HG02938 (cell line): ENCODE measurements around the gene HYAL4.
A peak's percentile ranks its signal among the peaks of the same experiment; 100 is the strongest.
"Not testable (repeated sequence)": the region's sequence is repeated elsewhere in the genome, so short reads cannot be mapped to it uniquely, and the experiment has no call there.

Experiments
- ATAC-seq: cut with Tn5 transposase; IDR thresholded peaks from one replicate; pipeline ENCODE4 v1.9.1; 2021; ENCODE audit warnings: mild to moderate bottlenecking, moderate library complexity; ENCODE audit not compliant: unreplicated experiment

The HYAL4 gene

GRCh38 chr7:123846217-123846891, 1.4 kb downstream of the HYAL4 start:
- no peak for ATAC-seq

DNA sequence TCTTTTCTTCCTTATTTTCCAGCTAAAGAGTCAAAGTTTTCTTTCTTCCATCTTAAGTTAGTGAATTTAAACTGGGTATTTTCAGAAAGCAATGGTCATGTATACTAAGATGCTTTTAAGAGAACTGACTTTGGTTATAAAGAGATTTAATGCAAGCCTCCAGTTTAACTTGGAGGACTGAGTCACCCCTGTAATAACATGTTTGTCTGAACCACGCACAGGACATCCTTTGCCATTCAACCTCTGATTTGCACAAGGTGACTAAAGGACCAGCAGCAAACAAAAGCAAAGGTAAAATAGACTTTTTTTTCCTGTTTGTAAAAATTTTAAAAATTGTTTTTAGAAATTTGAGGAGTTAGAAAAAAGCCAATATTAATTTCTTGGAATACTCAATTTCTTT, 2.9 kb downstream of the HYAL4 start:
- ATAC-seq, result no peak

DNA sequence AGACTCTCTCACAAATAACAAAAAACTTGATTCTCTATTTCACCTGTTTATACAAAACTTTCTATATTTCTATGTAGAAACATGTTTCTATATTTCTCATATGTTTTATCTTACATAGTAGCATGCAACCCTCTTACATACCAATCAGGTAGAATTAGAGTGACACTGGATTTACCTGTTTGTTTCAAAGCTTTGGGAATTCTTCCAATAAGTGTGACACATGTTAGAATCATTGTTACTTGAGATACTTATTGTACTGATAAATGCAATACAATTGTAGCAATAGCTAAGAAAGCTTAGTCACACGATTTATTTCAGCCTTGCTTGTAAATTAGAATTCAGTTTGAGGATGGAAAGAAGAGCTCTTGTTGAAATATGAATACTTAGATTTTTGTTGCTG, 4.9 kb downstream of the HYAL4 start:
- ATAC-seq, result no peak

DNA sequence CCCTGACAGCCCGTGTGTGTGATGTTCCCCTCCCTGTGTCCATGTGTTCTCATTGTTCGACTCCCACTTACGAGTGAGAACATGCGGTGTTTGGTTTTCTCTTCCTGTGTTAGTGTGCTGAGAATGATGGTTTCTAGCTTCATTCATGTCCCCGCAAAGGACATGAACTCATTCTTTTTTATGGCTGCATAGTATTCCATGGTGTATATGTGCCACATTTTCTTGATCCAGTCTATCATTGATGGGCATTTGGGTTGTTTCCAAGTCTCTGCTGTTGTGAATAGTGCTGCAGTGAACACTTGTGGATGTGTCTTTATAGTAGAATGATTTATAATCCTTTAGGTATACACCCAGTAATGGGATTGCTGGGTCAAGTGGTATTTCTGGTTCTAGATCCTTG, 6.4 kb downstream of the HYAL4 start:
- not testable (repeated sequence) for ATAC-seq

- ATAC-seq, result not testable (repeated sequence)
Observed at GRCh38 chr7:123854291-123854690, 9.3 kb downstream of the HYAL4 start.

- ATAC-seq, result not testable (repeated sequence)
Observed at GRCh38 chr7:123856428-123856827, 11.5 kb downstream of the HYAL4 start.

- no peak for ATAC-seq
Observed at GRCh38 chr7:123860848-123861247, 15.9 kb downstream of the HYAL4 start.

- ATAC-seq, result no peak
Observed at GRCh38 chr7:123862775-123863174, 17.8 kb downstream of the HYAL4 start.

GRCh38 chr7:123863461-123863860, 18.5 kb downstream of the HYAL4 start:
- ATAC-seq, result no peak

- no peak for ATAC-seq
Observed at GRCh38 chr7:123864012-123864411, 19.0 kb downstream of the HYAL4 start.

DNA sequence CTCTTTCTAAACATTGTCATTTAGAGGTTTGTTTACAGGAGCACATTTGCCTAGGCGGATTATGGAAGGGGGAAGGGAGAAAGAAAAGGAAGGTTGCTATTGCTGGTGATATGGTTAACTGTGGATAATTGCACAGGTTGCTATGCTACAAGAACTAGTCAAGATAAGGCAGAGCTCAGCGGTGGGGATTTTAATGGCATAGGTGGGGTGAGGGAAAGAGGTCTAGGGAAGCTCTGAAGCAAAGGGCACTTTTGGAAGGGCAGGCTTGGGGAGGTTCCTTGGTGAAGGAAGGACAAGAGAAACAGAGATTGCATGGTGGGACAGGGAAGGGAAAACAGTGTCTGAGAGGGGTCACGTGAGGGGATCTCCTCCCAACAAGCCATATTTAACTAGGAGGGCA, 19.5 kb downstream of the HYAL4 start:
- no peak for ATAC-seq

- ATAC-seq, result no peak
Observed at GRCh38 chr7:123864966-123865365, 20.0 kb downstream of the HYAL4 start.

DNA sequence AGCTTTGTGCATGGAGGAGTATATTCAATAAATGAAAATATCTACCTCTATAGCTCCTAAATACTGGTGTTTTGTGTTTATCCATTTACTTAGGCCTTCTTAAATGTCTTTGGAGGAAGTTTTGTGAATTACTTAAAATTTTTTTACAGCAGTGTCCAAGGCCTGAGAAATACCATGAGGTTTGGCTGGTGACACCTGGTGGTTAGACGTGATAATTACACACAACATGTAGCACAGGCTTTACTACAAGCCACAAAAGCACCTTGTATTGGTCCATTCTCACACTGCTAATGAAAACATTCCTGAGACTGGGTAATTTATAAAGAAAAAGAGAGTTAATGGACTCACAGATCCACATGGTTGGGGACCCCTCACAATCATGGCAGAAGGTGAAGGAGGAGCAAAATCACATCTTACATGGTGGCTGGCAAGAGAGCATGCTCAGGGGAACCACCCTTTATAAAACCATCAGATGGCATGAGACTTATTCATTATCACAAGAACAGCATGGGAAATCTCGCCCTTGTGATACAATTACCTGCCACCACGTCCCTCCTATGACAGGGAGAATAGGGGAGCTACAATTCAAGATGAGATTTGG, 20.6 kb downstream of the HYAL4 start:
- peak; percentile 94 for ATAC-seq

DNA sequence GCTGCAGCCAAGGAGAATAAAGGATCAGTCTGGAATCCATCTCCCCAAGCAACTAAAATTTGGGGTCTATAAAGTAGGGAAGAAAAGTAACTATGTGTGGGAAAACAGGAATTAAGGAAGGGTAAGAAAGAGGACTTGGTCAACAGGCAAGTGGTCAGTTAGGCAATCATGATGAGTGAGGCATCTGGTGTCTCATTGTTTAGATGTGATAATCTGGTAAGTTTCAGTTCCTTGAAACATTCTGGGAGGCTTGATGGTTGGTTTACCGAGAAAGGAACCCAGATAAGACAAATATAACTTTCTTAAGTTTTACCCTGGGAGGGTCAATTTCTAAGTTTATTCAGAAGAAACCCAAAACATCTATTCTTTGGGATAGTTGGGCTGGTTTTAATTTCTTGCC, 22.3 kb downstream of the HYAL4 start:
- no peak for ATAC-seq

- ATAC-seq, result peak; percentile 92
Observed at GRCh38 chr7:123871998-123872867, 27.3 kb downstream of the HYAL4 start.

GRCh38 chr7:123872908-123873307, 27.9 kb downstream of the HYAL4 start:
- no peak for ATAC-seq

GRCh38 chr7:123876557-123877256, 31.7 kb downstream of the HYAL4 start:
- no peak for ATAC-seq

GRCh38 chr7:123879628-123880027, 34.7 kb downstream of the HYAL4 start:
- no peak for ATAC-seq

GRCh38 chr7:123881300-123881699, 36.3 kb downstream of the HYAL4 start:
- ATAC-seq, result no peak

- ATAC-seq, result no peak
Observed at GRCh38 chr7:123883154-123883553, 38.2 kb downstream of the HYAL4 start.

- no peak for ATAC-seq
Observed at GRCh38 chr7:123888192-123888591, 43.2 kb downstream of the HYAL4 start.
